H1 (cell line): ENCODE measurements around the gene PLD5. TPM values are rescaled to one million over a fixed set of nuclear protein-coding genes. Genes with fewer than 3 reads are reported as not detected.
A peak's percentile ranks its signal among the peaks of the same experiment; 100 is the strongest.

Source experiments
- CTCF ChIA-PET: fragments of 300-600 bp; sonication (Branson Sonifier 250); formaldehyde crosslinking; loops from one replicate; lab custom pipeline; 2021; ENCODE audit not compliant: partially characterized antibody; lab: Charles Lee
- POLR2A ChIA-PET: fragments of 300-600 bp; sonication (Branson Sonifier 250); formaldehyde crosslinking; loops from one replicate; lab custom pipeline; 2021; ENCODE audit warnings: inconsistent platforms; ENCODE audit not compliant: partially characterized antibody; lab: Charles Lee
- DNase-seq, 2 experiments: peaks; one replicate each; pipeline versions ENCODE4 v3.0.0 to v3.0.0-alpha.2; 2010 to 2022; ENCODE audit warnings: low spot score in 2 of 2, low read depth in 1 of 2, mixed read lengths in 1 of 2
- FAIRE-seq: peaks from 2 replicates; lab custom pipeline; 2011; peaks lifted over from hg19 to GRCh38; lab: Jason Lieb, UNC
- H2AFZ ChIP-seq: 2 replicates; pipeline ENCODE4 v1.8.1; 2012; ENCODE audit warnings: low read length, inconsistent platforms
- H2AK5ac ChIP-seq: 2 replicates; pipeline ENCODE4 v1.6.1; 2013; ENCODE audit warnings: low read depth, low read length
- H2BK120ac ChIP-seq: replicated peaks from 2 replicates; pipeline ENCODE3; 2013; ENCODE audit warnings: low read depth, low read length, inconsistent platforms
- H2BK12ac ChIP-seq: 2 replicates; pipeline ENCODE4 v1.6.1; 2013; ENCODE audit warnings: low read depth, low read length
- H2BK15ac ChIP-seq: 2 replicates; pipeline ENCODE4 v1.6.1; 2013; ENCODE audit warnings: low read length
- H2BK20ac ChIP-seq: 2 replicates; pipeline ENCODE4 v1.6.1; 2013; ENCODE audit warnings: low read length
- H2BK5ac ChIP-seq: 2 replicates; pipeline ENCODE4 v1.6.1; 2013; ENCODE audit warnings: low read depth, low read length
- H3K14ac ChIP-seq: 2 replicates; pipeline ENCODE4 v1.6.1; 2013; ENCODE audit warnings: inconsistent platforms; ENCODE audit not compliant: insufficient read length
- H3K18ac ChIP-seq: 2 replicates; pipeline ENCODE4 v1.6.1; 2013; ENCODE audit warnings: low read length; ENCODE audit errors: extremely low read depth
- H3K23ac ChIP-seq: 2 replicates; pipeline ENCODE4 v1.6.1; 2013; ENCODE audit warnings: inconsistent platforms; ENCODE audit not compliant: insufficient read length
- H3K23me2 ChIP-seq: 2 replicates; pipeline ENCODE4 v1.6.1; 2013; ENCODE audit warnings: low read depth, low read length
- H3K27ac ChIP-seq: 2 replicates; pipeline ENCODE4 v1.6.1; 2011; ENCODE audit warnings: low read depth, low read length, inconsistent platforms
- H3K27me3 ChIP-seq, 4 experiments: replicated peaks in 1 of 4; 1 replicate in 1 of 4; 2 replicates in 3 of 4; pipeline versions ENCODE4 v1.6.1 to v1.8.1; 2011 to 2013; ENCODE audit warnings: low read length in 3 of 4, mild to moderate bottlenecking in 3 of 4, inconsistent platforms in 2 of 4, mixed read lengths in 2 of 4, moderate library complexity in 1 of 4; ENCODE audit not compliant: control insufficient read depth in 3 of 4, insufficient read depth in 3 of 4; ENCODE audit errors: extremely low read depth in 1 of 4
- H3K36me3 ChIP-seq, 4 experiments: 2 replicates each; pipeline versions ENCODE4 v1.6.1 to v1.8.1; 2011 to 2013; ENCODE audit warnings: mild to moderate bottlenecking in 4 of 4, low read length in 3 of 4, moderate library complexity in 2 of 4, control low read depth in 1 of 4, inconsistent platforms in 1 of 4; ENCODE audit not compliant: insufficient read depth in 4 of 4, control insufficient read depth in 2 of 4
- H3K4ac ChIP-seq: replicated peaks from 2 replicates; pipeline ENCODE3; 2013; ENCODE audit warnings: low read length, low read depth, mixed read lengths, inconsistent platforms; ENCODE audit not compliant: insufficient read length
- H3K4me1 ChIP-seq, 4 experiments: replicated peaks in 1 of 4; 1 replicate in 1 of 4; 2 replicates in 3 of 4; pipeline versions ENCODE4 v1.6.1 to v1.8.1; 2011 to 2013; ENCODE audit warnings: low read length in 3 of 4, inconsistent platforms in 2 of 4, mixed read lengths in 1 of 4; ENCODE audit not compliant: insufficient read depth in 4 of 4, control insufficient read depth in 3 of 4
- H3K4me2 ChIP-seq, 2 experiments: 2 replicates each; pipeline versions ENCODE4 v1.6.1 to v1.8.1; 2011 to 2013; ENCODE audit warnings: low read depth in 2 of 2, low read length in 2 of 2, control low read depth in 1 of 2, inconsistent platforms in 1 of 2, mild to moderate bottlenecking in 1 of 2; ENCODE audit not compliant: insufficient read depth in 1 of 2
- H3K4me3 ChIP-seq, 4 experiments: fragments of 200-600, 300-600 bp in 1 of 4; sonication (generic), shearing (Covaris generic), sonication (Bioruptor Twin) in 1 of 4; 2 replicates each; pipeline versions ENCODE4 v1.5.1 to v1.8.1; 2011 to 2016; ENCODE audit warnings: low read length in 4 of 4, low read depth in 3 of 4, control low read depth in 2 of 4, inconsistent platforms in 2 of 4, mild to moderate bottlenecking in 2 of 4, mixed read lengths in 1 of 4, moderate library complexity in 1 of 4; ENCODE audit not compliant: insufficient read depth in 2 of 4; ENCODE audit errors: extremely low read depth in 1 of 4
- H3K56ac ChIP-seq: replicated peaks from 2 replicates; pipeline ENCODE3; 2013; ENCODE audit warnings: low read depth, mild to moderate bottlenecking, mixed read lengths, low read length, inconsistent platforms; ENCODE audit not compliant: insufficient read length
- H3K79me1 ChIP-seq: 2 replicates; pipeline ENCODE4 v1.6.1; 2013; ENCODE audit warnings: low read depth, low read length, control low read depth
- H3K79me2 ChIP-seq, 2 experiments: 2 replicates each; pipeline versions ENCODE4 v1.6.1 to v1.8.1; 2012 to 2013; ENCODE audit warnings: low read length in 2 of 2, mild to moderate bottlenecking in 2 of 2, inconsistent platforms in 1 of 2; ENCODE audit not compliant: insufficient read depth in 2 of 2, control insufficient read depth in 1 of 2
- H3K9ac ChIP-seq, 4 experiments: replicated peaks in 1 of 4; 1 replicate in 1 of 4; 2 replicates in 3 of 4; pipeline versions ENCODE4 v1.6.1 to v1.8.1; 2011 to 2013; ENCODE audit warnings: low read depth in 3 of 4, low read length in 3 of 4, control low read depth in 2 of 4, mild to moderate bottlenecking in 2 of 4, moderate library complexity in 2 of 4, inconsistent platforms in 1 of 4; ENCODE audit errors: extremely low read depth in 1 of 4
- H3K9me3 ChIP-seq, 2 experiments: 2 replicates each; pipeline versions ENCODE4 v1.6.1 to v1.8.1; 2012 to 2013; ENCODE audit warnings: mild to moderate bottlenecking in 2 of 2, moderate library complexity in 2 of 2, control low read depth in 1 of 2, inconsistent platforms in 1 of 2, low read depth in 1 of 2, low read length in 1 of 2, mixed read lengths in 1 of 2; ENCODE audit not compliant: insufficient read depth in 2 of 2
- H4K20me1 ChIP-seq, 2 experiments: replicated peaks in 1 of 2; 2 replicates each; pipeline versions ENCODE3 to v1.8.1; 2011 to 2013; ENCODE audit warnings: inconsistent platforms in 2 of 2, low read length in 2 of 2, mild to moderate bottlenecking in 1 of 2; ENCODE audit not compliant: insufficient read depth in 2 of 2, control insufficient read depth in 1 of 2
- H4K5ac ChIP-seq: 2 replicates; pipeline ENCODE4 v1.6.1; 2013; ENCODE audit warnings: low read length, low read depth, mixed read lengths, inconsistent platforms; ENCODE audit not compliant: insufficient read length
- H4K8ac ChIP-seq: 2 replicates; pipeline ENCODE4 v1.8.0; 2013; ENCODE audit warnings: mild to moderate bottlenecking, moderate library complexity, low read length, inconsistent platforms; ENCODE audit not compliant: insufficient read depth; ENCODE audit errors: extremely low read depth
- H4K91ac ChIP-seq: replicated peaks from 2 replicates; pipeline ENCODE3; 2013; ENCODE audit warnings: low read length, mixed read lengths, inconsistent platforms; ENCODE audit not compliant: insufficient read length
- CHD1 ChIP-seq: IDR thresholded peaks from 2 replicates; pipeline ENCODE4 v1.6.1; 2012; ENCODE audit warnings: low read depth, low read length, improper control_type of control experiment
- CREB1 ChIP-seq: IDR thresholded peaks from 2 replicates; pipeline ENCODE4 v1.6.1; 2012; ENCODE audit warnings: inconsistent platforms
- GTF2F1 ChIP-seq: IDR thresholded peaks from 2 replicates; pipeline ENCODE4 v1.6.1; 2012; ENCODE audit warnings: low read depth, low read length, improper control_type of control experiment, borderline replicate concordance
- RAD21 ChIP-seq, 2 experiments: IDR thresholded peaks in 1 of 2; conservative IDR thresholded peaks in 1 of 2; 2 replicates each; pipeline ENCODE4 v1.6.1; 2011; ENCODE audit warnings: low read depth in 2 of 2, low read length in 2 of 2, improper control_type of control experiment in 1 of 2, inconsistent platforms in 1 of 2, mild to moderate bottlenecking in 1 of 2, moderate library complexity in 1 of 2
- WGBS, 2 experiments: shearing (Covaris generic) in 1 of 2; methylation state at CpG; one replicate each; pipeline versions ENCODE4 v1.1.6 to v1.1.7; 2013 to 2015; ENCODE audit warnings: low lambda C conversion rate in 2 of 2, mixed read lengths in 2 of 2, inconsistent platforms in 1 of 2, low coverage in 1 of 2, missing lambda C conversion rate in 1 of 2; ENCODE audit not compliant: insufficient replicate concordance in 2 of 2, insufficient coverage in 1 of 2, insufficient read length in 1 of 2; ENCODE audit errors: extremely low coverage in 1 of 2, missing lambda C conversion rate in 1 of 2; 5-methylcytosine and 5-hydroxymethylcytosine counted together
- polyA plus RNA-seq, 7 experiments: library from polyadenylated mRNA; depleted of rRNA in 3 of 7; stranded (reverse) in 5 of 7; unstranded in 2 of 7; fragments of >200 nt in 5 of 7; fragments of 200-250 nt in 2 of 7; gene quantifications; 1 replicate in 5 of 7; 2 replicates in 1 of 7; 4 replicates in 1 of 7; pipeline versions ENCODE4 v1.2.1 to v1.2.3, GENCODE V29; 2011 to 2013; ENCODE audit warnings: missing spikeins in 2 of 7, mixed read lengths in 2 of 7
- total RNA-seq: library from RNA; stranded (reverse); fragmentation: NEBNext Ultra II Directional; extraction: Animal tissue kit (Norgen Biotek cat#: 25700); gene quantifications from 2 replicates; pipeline ENCODE4 v1.2.1, GENCODE V29; 2021
- TF ChIP-seq, protein P1 (sequence below), 3 experiments: IDR thresholded peaks; 1 replicate in 2 of 3; 2 replicates in 1 of 3; pipeline versions ENCODE4 v1.5.1 to v1.6.1; 2011; ENCODE audit warnings: low read length in 3 of 3, mild to moderate bottlenecking in 3 of 3, inconsistent platforms in 2 of 3, low read depth in 1 of 3, moderate library complexity in 1 of 3; ENCODE audit not compliant: insufficient read depth in 1 of 3; ENCODE audit errors: control extremely low read depth in 1 of 3

PLD5 gene
- total and polyA plus RNA-seq, 2 of the 8 experiments (the other 6 are each of a cell fraction or from before 2014, with no cell fraction given): 0.86 to 8.5 TPM

DNA sequence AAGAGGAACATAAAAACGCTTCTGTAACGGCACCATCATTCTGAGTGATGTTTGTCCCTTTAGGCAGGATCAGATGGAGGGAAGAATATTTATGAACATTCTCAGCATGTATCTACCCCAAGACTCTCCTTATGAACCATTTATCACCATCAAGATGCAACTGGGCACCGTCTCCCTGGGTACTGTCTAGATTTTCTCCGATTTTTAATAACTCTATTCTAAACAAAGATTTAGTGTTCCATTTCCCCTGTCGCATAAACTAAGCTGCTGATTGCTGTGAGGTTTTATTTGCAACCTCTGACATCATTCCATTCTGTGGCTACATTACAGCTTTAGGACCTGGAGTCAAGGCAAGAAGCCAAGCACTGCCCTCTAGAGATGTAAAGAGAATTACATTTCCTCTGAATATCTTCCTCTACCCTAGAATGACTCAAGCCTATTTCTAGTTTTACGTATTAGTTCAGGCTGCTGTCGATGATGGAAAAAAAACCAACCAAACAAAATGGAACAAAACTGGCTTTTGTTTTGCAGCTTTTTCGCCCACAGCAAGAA is 395.5 kb downstream of the PLD5 start:
- TF ChIP-seq GTF2F1: no peak
- TF ChIP-seq, protein P1, sequence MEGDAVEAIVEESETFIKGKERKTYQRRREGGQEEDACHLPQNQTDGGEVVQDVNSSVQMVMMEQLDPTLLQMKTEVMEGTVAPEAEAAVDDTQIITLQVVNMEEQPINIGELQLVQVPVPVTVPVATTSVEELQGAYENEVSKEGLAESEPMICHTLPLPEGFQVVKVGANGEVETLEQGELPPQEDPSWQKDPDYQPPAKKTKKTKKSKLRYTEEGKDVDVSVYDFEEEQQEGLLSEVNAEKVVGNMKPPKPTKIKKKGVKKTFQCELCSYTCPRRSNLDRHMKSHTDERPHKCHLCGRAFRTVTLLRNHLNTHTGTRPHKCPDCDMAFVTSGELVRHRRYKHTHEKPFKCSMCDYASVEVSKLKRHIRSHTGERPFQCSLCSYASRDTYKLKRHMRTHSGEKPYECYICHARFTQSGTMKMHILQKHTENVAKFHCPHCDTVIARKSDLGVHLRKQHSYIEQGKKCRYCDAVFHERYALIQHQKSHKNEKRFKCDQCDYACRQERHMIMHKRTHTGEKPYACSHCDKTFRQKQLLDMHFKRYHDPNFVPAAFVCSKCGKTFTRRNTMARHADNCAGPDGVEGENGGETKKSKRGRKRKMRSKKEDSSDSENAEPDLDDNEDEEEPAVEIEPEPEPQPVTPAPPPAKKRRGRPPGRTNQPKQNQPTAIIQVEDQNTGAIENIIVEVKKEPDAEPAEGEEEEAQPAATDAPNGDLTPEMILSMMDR (IDR thresholded peaks at IDR 0.05; ENCODE audit: control extremely low read depth in 1 of 3, insufficient read depth in 1 of 3, low read depth in 1 of 3, low read length in 3 of 3): peak in 2 of 3 experiments; percentile 45 to 61; a peak in 3 of 4 replicates
- TF ChIP-seq CHD1: no peak
- peak; percentile 48 for TF ChIP-seq CREB1
- peak; percentile 67 to 74 for TF ChIP-seq RAD21 (IDR thresholded peaks at IDR 0.05 in 1 of 2, conservative IDR thresholded peaks at IDR 0.05 in 1 of 2; ENCODE audit: low read depth in 2 of 2, low read length in 2 of 2)
- no peak overlapping the region for H3K4me3 ChIP-seq
- no peak overlapping the region for H2AFZ ChIP-seq
- H3K9ac ChIP-seq: no peak overlapping the region
- no peak overlapping the region for H4K91ac ChIP-seq
- no peak overlapping the region for H3K56ac ChIP-seq
- H2BK20ac ChIP-seq: no peak overlapping the region
- H2BK15ac ChIP-seq: no peak overlapping the region
- H3K27me3 ChIP-seq: no peaks in the 10 kb centered on the region
- H3K4me2 ChIP-seq: no peak overlapping the region
- WGBS, 2 experiments: 61% methylated on average over 8 of the region's 8 CpGs; no CpG with 5 or more reads in 1 of the 2 experiments
- H3K18ac ChIP-seq: no peak overlapping the region
- H2BK5ac ChIP-seq: no peak overlapping the region
- H3K14ac ChIP-seq: no peak overlapping the region
- no peaks in the 10 kb centered on the region for H4K20me1 ChIP-seq
- ChIA-PET CTCF (interaction anchor here (0.6 to 2.4 kb wide), 33 partner anchors 8 to 868 kb away, joined by 3 to 17 read pairs (median 4); no protein-coding TSS in a partner anchor), POLR2A (no interaction called here)
- peaks cover 2 to 8% of the 10 kb centered on the region in 2 experiments; a peak in 2 of 4 replicates for H3K9me3 ChIP-seq
- H3K27ac ChIP-seq: no peak overlapping the region
- H2AK5ac ChIP-seq: no peak overlapping the region
- H4K5ac ChIP-seq: no peak overlapping the region
- H3K79me1 ChIP-seq: no peaks in the 10 kb centered on the region
- no peak overlapping the region for H2BK120ac ChIP-seq
- H3K79me2 ChIP-seq: no peaks in the 10 kb centered on the region
- no peak overlapping the region for H2BK12ac ChIP-seq
- no peak overlapping the region for H4K8ac ChIP-seq
- no peak overlapping the region for H3K4ac ChIP-seq
- no peak overlapping the region for H3K23ac ChIP-seq
- DNase-seq: no peak
- no peaks in the 10 kb centered on the region for H3K23me2 ChIP-seq
- FAIRE-seq: peak; percentile 91
- no peaks in the 10 kb centered on the region for H3K4me1 ChIP-seq
- H3K36me3 ChIP-seq: no peaks in the 10 kb centered on the region
